Muscle of arm (tissue), 12 donors: Measurements from ENCODE around the gene ZBTB12. TPM values are rescaled to one million over a fixed set of nuclear protein-coding genes. Genes with fewer than 3 reads are reported as not detected.
A peak's percentile ranks its signal among the peaks of the same experiment; 100 is the strongest.

ENCODE experiments used
- DNase-seq: peaks from one replicate; pipeline ENCODE4 v3.0.0-alpha.2; 2013
- polyA plus RNA-seq, 12 donors: library from polyadenylated mRNA; unstranded; fragments of 120-200 nt; gene quantifications; one replicate each; pipeline ENCODE4 v1.2.1, GENCODE V29; 2013; ENCODE audit not compliant: insufficient read length in 12 of 12

Gene ZBTB12
- polyA plus RNA-seq, 12 donors: 7.5 to 17.3 (median 9.7) TPM; not detected in 1

DNA sequence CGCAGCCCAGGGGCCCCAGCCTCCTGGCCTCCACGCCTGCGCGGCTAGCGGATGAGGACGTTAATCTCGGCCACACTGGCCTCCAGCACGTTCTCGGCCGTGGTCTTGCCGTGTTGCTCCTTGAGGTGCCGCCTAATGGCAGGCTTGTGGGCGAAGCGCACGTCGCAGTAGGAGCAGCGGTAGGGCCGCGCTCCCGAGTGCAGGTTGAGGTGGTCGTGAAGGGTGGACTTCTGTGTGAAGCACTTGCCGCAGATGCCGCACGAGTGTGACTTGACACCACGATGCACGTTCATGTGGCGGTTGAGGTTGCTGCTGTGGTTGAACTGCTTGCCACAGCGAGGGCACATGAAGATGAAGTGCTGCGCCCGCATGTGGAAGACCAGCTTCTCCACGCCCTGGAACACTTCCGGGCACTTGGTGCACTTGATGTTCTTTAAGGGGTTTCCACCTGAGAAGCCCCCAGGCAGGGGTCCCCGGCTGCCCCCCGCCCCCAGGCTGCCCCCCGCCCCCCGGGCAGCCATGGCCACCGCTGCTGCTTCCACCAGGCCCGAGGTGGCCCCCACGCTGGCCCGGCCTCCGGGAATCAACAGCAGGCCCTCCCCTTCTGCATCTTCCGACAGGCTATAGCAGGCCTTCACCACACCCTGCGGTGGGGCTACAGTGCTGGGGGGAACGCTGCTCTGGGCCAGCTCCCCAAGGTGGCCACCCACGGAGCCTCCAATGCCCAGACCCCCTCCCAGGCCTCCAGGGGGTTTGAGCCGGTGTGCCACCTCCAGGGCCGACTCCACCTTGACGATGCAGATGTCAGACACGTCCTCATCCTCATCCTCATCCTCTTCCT, 1.8 kb downstream of the ZBTB12 start:
- DNase-seq: no peak

DNA sequence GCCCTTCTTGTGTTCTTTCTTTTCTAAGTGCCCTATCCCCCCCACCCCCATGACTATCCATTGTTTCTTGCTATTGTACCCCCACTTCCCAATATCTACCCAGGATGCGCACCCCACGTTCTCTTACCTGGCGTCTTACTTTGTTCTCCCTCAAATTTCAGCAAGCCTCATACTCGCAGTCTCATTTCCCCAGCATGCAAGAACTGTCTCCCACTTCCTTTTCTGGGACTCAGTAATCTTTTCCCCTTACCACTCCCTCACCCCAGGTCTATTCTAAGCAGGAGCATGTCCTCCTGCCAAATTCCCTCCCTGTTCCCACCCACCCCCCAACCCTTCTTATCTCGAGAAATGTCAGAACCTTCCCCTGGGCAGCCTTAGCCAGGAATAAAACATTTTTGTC, 2.7 kb downstream of the ZBTB12 start:
- no peak for DNase-seq

DNA sequence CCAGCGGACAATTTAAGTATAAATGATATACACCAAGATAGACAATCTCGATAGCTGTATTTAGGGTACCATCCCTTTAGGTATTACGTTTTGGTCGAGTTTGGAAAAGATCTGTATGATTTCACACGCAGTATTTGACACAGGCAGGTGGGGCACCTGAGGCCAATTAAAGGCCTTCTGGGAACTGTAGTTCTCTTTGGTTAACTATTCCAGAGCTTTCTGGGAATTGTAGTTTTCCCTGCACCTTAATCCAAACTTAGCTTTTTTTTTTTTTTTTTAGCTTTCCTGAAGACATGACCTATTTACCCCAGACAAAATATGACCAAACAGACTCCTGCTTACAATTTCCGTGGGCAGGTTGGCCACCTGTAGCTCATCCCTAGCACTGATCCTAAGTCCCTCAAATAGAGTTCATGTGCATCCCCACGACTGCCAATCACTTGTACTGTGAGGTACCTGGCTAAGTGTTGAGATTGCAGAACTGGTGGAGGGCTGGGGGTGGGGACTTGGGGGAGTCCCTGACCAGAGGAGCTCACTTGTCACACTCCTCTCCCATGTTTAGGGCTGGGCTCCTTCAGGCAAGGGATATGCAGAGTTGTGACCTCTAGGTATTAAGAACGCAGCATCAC, 3.4 kb downstream of the ZBTB12 start:
- DNase-seq: peak; percentile 45

DNA sequence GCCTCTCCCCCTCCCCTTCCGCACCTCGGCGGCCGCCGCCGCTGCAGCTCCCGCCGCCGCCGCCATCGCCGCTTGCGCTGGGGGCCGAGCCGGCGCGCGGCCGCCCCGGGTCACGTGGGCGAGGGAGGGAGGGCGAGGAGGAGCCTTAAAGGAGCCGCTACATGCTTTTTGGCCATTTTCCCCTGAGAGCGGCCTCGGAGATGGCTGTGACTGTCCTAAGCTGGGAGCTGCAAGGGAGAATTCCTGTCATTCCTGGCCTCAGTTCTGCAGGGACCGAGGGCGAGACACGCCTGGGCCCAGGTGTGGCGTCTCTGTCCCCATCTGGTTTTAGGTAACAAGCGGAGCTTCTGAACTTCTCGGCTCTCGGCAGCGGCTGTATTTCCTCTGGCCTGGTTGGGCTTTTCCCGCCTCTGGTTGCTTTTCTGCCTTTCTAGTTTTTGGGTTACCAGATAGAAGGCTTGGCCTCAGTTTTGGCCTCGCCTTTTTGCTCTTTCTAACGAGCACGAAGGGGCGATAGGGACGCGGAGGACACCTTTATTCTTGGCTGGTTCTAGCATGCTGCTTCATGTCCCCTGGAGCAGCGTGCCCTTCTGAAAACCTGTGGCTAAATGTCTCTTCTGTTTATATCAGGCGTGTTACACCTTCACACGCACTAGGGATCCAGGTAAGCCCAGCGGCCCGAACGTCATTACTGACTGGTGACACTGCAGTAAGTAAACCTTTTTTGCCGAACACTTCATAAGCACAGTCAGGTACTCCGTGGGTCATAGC, 4.1 kb downstream of the ZBTB12 start, which contains the start of gene EHMT2:
TSS of gene EHMT2 (minus strand) at position 87 of the 771 bp plus-strand sequence. CDS start at position 66, 21 bp downstream.
- peak; percentile 90 for DNase-seq

DNA sequence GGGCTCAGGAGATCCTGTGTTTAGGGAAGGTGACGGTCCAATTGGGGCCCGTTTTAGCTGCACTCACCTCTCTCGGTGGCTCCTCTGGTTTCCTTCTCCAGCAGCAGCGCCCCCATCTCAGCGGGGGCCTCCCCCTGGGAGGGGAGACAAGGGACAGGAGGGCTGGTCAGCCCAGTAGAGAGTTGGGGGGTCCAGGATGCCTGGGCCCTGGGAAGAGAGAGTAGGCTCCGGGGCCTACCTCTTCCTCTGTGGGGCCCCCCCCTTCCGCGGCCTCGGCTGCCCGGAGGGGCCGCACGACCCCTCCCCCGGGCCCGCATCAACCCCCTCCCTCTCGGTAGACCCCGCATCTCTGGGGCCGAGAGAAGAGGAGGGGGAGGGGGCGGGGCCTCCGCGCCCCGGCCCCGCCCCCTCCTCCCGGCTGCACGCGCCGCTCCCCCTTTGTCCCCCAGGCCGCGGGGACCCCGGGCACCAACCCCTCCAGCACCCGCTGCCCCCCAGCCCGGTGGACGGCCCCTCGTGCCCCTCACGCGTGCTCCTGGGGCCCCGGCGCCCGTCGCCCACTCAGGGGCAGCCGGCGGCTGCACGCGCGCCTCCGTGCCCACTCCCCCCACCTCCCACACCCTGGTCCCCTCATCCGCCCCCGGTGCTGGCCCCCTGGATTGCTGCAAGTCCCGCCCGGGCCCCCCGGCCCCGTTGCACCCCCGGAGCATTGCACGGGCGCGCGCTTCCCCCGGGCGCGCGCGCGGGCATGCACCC, 4.9 kb downstream of the ZBTB12 start:
- no peak for DNase-seq

DNA sequence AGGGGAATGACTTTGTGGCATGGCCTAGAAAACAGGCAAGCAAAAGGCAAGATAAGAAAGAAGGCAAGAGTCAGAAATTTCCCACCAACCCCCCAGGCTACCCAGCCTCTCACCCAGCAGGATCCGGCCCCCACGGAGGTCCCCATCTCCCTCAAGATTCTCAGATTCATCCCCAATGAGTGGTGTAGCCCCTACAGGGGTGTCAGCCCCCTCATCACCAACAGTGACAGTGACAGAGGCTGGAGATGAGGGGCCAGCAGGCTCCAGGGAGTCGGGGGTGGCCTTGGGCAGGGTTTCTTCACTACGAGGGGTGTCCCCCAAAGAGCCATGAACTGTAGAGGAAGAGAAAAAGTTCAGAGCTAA, 5.4 kb downstream of the ZBTB12 start:
- DNase-seq: no peak

DNA sequence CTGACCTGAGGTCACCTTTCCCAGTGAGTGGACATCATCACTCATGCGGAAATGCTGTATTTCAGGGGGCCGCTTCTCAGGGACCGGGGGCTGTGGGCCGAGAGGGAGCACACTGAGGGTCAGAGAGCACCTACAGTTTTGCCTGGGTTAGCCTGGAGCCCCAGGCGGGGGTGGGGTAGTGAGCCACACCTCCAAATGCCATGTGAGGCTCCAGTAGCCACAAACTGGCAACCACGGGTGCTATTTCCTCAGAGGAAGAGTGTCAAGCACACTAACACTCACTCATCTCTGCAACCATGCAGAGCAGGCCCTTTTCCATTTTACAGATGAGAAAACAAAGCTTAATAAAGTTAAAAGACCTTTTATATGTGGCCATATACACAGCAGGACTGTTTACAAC, 9.1 kb downstream of the ZBTB12 start:
- no peak for DNase-seq

DNA sequence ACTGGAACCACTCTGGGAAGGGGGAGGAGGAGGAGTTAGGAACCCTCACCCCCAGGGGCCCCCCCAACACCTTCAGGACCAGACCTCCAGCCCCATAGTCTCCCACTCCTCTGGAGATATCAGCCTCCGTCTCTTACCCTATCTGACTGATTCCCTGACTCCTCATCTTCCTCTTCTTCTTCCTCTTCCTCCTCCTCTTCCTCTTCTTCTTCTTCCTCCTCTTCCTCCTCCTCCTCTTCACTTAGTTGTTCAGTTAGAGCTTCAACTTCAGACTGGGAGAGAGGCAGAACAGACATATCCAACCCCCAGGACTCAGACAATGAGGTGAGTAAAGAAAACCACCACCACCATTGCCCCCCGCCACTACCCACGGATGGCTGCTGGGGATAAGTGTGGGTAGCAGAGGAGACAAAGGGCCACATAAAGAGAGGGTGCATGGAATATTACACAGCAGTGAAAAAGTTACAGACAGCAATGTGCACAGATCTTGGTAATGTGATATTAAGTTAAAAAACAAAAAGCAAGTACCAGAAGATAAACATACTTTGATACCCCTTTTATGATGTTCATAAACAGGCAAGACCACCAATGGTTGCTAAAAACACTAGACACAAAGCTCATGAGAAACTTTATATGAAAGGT, 12.4 kb downstream of the ZBTB12 start:
- DNase-seq: no peak

DNA sequence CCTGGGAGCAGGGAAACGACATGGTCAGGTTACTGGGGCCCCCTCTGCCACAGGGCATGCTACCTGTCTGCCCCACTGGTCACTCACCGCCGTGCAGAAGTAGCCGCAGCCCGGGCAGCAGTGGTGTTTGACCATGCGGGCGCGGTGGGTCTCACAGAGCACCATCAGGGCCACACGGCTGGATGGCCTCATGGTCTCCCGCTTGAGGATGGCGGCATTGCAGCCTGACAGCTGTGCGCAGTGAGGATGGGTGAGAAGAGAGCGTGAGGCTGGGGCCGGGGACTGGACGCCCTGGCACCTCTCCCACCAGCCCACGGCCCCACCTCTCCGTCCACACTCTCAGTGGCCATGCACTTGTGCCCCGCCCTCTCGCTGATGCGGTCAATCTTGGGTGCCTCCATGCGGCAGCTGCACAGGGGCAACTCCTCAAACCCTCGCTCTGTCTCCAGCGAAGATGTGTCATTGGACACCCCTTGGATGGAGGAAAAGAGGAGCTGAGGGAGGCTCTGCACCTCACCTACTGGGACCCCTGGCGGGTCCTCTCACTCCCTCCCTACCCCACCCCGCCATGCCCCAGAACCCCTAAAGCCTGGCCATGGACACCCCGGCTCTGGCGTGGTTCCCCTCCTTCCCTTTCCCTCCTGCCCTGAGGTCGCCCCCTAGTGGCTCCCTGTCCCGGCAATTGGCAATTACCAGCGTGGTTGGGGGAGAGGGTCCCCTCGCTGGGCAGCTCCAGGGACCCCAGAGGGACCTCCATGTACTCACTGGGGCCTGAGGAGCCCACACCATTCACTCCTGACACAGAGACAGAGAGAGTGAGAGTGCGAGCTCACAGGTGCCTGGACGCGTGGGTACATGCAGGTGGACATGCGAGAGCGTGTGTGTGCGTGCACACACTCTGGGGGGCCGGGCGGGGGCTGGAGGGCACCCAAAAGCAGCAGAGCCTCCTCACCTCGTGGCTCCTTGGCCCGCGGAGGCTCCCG, 13.3 kb downstream of the ZBTB12 start:
- no peak for DNase-seq

DNA sequence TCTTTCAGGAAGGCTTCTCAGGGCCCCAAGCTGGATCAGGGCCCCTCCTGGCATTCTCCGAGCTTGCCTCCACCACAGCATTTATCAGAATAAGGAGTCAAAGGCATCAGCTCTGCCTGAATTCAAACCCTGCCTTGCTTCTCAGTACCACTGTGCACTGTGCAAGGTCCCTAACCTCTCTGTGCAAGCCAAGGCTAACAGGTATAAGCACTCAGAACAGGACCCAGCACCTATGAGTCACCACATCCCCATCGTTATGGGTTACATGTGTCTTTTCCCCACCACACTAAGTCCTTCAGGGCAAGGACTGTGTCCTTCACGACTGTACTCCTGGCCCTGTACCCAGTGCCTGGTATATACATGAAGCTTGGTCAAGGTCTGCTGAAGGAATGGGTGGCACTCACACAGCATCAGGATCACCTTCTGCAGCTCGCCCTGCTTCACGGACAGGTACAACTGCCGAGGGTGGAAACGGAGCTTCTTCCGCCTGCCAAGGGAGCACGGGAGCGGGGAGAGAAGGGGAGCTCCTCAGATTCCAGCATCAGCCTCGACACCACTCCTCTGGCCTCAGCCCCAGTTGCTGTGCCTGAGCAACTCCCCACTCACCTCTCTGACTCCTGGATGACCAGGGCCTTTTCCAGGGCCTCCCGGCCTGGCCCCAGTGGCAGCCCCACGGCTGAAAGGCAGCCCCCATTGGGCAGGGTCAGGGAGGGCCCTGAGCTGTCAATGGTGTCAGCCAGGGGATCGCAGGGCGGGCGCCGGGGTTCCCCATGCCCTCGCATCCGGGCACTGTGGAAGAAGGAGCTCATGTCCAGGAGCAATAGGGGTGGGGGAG, 14.5 kb downstream of the ZBTB12 start:
- DNase-seq: no peak

DNA sequence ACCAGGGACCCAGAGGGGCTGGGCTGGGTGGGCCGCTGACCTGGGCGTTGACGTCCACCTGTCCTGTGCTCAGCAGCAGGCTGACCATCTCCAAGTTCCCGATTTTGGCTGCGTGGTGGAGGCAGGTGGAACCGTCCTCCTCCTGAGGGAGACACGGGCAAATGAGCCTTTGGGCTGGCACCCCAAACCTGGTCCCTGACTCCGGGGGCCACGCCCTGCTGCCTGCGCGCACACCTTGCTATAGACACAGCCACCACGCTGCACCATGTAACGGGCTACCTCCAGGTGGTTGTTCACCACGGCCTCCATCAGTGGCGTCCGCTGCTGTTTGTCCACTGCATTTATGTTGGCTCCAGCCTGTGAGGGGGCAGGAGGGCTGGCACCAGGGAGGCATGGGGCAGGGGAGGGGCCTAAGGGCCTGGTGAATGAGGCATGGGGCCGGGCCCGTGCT, 15.3 kb downstream of the ZBTB12 start:
- DNase-seq: no peak

DNA sequence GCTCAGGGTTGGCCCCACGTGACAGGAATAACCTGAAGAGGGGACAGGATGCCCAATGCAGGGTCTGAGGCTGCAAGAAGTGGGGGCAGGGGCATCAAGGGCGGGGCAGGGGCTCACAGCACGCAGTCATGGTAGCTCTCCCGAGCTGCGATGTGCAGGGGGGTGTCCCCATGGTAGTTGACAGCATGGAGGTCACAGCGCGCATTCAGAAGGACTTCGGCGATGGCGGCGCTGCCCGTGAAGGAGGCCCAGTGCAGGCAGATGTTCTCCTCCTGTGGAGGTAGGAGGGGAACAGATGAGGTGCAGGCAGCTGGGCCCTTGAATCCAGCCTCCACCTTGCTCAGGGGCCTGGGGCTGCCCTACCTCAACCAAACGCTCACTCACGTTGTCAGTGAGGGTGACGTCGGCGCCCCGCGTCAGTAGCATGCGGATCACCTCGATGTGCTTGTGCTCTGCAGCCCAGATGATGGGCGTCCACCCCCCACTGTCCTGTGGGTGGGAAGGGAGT, 17.3 kb downstream of the ZBTB12 start:
- DNase-seq: no peak

DNA sequence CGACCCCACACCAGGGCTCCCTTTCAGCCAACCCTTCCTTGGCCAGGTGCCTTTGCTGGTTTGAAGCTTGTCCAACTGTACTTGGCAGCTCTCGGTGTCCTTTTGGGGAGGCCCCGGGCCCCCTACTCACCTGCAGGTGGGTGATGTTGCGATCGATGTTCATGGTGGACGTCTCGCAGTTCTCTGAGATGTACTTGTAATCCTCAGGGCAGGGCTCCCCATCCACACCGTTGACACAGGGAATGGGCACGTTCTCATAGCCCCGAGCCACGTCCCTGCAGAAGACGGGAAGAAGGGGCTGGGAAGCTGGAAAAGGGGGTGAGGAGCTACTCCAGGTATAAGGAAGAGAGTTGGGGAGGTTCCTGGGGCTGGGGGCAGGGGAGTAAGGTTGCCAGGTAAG, 18.2 kb downstream of the ZBTB12 start:
- DNase-seq: no peak

DNA sequence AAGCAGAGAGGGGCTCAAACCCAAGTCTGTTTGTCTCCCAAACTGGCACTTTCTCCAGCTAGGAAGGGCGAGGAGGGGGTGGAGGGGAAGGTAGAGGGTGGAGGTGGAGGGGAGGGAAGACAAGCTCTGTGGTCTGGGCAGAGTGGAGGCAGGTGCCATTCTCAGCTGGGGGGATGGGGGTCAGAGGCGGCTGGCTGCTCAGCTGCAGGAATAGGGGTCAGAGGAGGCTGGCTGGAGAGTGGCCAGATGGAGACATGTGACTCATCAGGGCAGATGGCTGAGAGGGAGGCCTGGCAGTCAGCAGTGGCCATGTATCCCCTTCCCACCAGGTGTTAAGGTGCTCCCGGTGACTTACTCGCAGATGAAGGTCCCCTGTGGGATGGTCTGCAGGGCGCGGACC, 19.5 kb downstream of the ZBTB12 start:
- DNase-seq: no peak

DNA sequence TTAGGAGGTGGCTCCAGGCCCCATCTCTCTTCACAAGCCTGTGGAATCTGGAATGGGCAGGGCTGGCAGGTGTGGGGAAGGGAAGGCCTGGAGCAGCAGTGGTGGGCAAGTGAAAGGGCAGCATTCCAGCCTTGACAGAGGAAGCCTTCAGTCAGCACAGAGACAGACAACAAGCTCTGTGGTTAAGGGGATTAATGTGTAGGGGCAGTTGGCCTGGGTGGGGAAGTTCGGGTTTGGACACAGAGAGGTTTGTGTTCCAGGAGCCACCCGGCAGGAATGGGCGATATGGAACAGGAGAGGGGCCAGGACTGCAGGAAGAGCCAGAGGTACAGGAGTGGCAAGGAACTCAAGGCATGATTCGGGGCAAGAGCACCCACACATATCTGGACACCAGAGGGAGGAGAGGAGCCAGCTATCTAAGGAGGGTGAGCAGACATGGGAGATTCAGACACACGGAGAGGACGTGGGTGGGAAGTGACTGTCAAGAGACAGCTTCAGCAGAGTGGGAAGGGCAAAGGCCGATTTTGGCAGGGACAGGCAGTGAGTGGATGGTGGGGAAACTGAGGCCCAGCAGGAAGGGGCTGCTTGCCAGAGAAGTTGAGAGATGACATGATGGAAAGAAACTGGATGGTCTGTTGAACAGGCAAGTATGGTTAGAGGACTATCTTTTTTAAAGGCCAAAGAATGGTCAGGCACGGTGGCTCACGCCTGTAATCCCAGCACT, 20.6 kb downstream of the ZBTB12 start:
- DNase-seq: no peak

DNA sequence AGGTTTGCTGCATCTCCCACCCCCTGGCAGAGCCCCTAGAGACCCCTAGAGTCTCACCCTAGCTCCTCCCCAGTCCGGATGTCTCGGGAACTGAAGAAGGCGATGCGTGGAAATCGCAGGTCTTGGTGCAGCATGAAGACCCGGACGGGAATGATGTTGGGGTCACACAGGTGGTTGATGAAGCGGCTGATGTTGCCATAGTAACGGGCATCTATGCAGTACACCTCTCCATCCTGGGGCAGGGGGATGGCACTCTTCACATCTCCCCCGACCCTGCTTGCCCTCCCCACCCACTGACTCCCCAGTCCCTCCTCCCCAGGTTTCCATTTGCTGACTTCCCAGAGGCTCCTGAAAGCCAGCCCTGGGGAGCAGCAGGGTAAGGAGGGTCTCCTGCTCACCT, 21.3 kb downstream of the ZBTB12 start:
- no peak for DNase-seq

DNA sequence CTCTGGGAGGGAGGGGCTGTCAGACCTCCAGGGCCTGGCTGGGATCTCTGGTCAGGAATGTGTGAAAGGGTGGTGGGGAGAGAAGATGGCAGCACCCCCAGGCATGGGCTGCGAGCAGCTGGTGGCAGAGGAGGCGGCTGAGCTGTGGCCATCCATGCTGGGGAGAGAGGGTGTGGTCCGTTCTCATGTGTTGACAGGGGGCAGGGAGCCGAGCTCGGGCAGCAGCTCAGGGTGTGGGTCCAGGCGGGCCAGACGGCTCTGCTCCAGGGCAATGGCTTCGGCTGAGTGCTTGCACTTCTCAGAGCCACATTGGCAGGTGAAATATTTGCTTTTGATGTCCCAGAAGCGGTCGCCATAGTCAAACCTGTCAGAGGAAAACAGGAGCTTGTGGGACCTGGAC, 22.0 kb downstream of the ZBTB12 start:
- DNase-seq: no peak

DNA sequence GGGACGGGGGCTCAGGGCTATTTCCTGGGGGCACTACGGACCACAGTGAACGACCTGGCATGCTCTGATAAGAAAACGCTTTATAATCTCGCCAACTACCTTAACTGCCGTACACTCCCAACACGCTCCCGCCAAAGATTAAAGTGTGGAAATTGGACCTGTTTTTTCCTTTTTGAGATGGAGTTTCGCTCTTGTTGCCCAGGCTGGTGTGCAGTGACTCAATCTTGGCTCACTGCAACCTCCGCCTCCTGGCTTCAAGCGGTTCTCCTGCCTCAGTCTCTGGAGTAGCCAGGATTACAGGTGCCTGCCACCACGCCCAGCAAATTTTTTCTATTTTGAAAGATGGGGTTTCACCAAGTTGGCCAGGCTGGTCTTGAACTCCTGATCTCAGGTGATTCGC, 22.7 kb downstream of the ZBTB12 start:
- DNase-seq: no peak
